HG03045 (cell line): ENCODE data around the gene IGSF8.

Source experiments
- ATAC-seq: cut with Tn5 transposase; IDR thresholded peaks from one replicate; pipeline ENCODE4 v1.9.1; 2021; ENCODE audit warnings: mild to moderate bottlenecking, moderate library complexity; ENCODE audit not compliant: unreplicated experiment

The IGSF8 gene

GRCh38 chr1:160089883-160090282 is 8.5 kb downstream of the IGSF8 start:
- no peak for ATAC-seq

- ATAC-seq, result no peak
These were observed 11.2 kb downstream of the IGSF8 start for GRCh38 chr1:160087118-160087662.

GRCh38 chr1:160086456-160086892 is 11.9 kb downstream of the IGSF8 start:
- no peak for ATAC-seq

GRCh38 chr1:160085686-160086455 is 12.5 kb downstream of the IGSF8 start:
- no peak for ATAC-seq

GRCh38 chr1:160084771-160085321 is 13.6 kb downstream of the IGSF8 start:
- ATAC-seq, result no peak

GRCh38 chr1:160083968-160084770 is 14.2 kb downstream of the IGSF8 start:
- peak; percentile 52 for ATAC-seq

GRCh38 chr1:160082926-160083325 is 15.5 kb downstream of the IGSF8 start:
- no peak for ATAC-seq

GRCh38 chr1:160082487-160082886 is 15.9 kb downstream of the IGSF8 start:
- no peak for ATAC-seq

- ATAC-seq, result no peak
These were observed 17.0 kb downstream of the IGSF8 start, which contains the start of gene KCNJ9 for GRCh38 chr1:160081261-160081936. Gene KCNJ9 (plus strand): TSS chr1:160081538. CDS start chr1:160084031, 2,493 bp downstream.

- ATAC-seq, result no peak
These were observed 17.9 kb downstream of the IGSF8 start for GRCh38 chr1:160080381-160081100.

GRCh38 chr1:160079448-160079847 is 19.0 kb downstream of the IGSF8 start:
- no peak for ATAC-seq

GRCh38 chr1:160078512-160079195 is 19.8 kb downstream of the IGSF8 start:
- ATAC-seq, result no peak

GRCh38 chr1:160077486-160077885 is 20.9 kb downstream of the IGSF8 start:
- no peak for ATAC-seq

GRCh38 chr1:160076295-160076694 is 22.1 kb downstream of the IGSF8 start:
- no peak for ATAC-seq

- ATAC-seq, result no peak
These were observed 22.6 kb downstream of the IGSF8 start for GRCh38 chr1:160075836-160076235.

GRCh38 chr1:160074865-160075264 is 23.6 kb downstream of the IGSF8 start:
- no peak for ATAC-seq

GRCh38 chr1:160071289-160071688 is 27.1 kb downstream of the IGSF8 start:
- no peak for ATAC-seq

- no peak for ATAC-seq
These were observed 27.9 kb downstream of the IGSF8 start for GRCh38 chr1:160070243-160071163.
